HCT116 (cell line): ENCODE results near the gene KMT2B.
A peak's percentile ranks its signal among the peaks of the same experiment; 100 is the strongest.

Experiments
- CTCF ChIP-seq, 3 experiments: fragments of 200-600 bp in 1 of 3; sonication (generic) in 1 of 3; IDR thresholded peaks in 2 of 3; conservative IDR thresholded peaks in 1 of 3; 2 replicates each; pipeline ENCODE4 v1.5.1; 2012 to 2017; ENCODE audit warnings: low read depth in 2 of 3, low read length in 2 of 3, antibody characterized with exemption in 1 of 3, borderline replicate concordance in 1 of 3, control low read depth in 1 of 3, mild to moderate bottlenecking in 1 of 3, mixed read lengths in 1 of 3, mixed run types in 1 of 3, moderate library complexity in 1 of 3; ENCODE audit not compliant: insufficient read depth in 1 of 3
- EZH2 ChIP-seq: fragments of 200-600 bp; sonication (generic); IDR thresholded peaks from 2 replicates; pipeline ENCODE4 v1.6.1; 2017; ENCODE audit warnings: antibody characterized with exemption, mixed run types
- POLR2A ChIP-seq: IDR thresholded peaks from 2 replicates; pipeline ENCODE4 v1.7.0; 2011; ENCODE audit warnings: borderline replicate concordance; ENCODE audit not compliant: insufficient read depth, insufficient read length; ENCODE audit errors: extremely low read depth
- POLR2AphosphoS5 ChIP-seq: IDR thresholded peaks from 2 replicates; pipeline ENCODE4 v1.6.1; 2011; ENCODE audit warnings: mild to moderate bottlenecking, low read depth, low read length, moderate library complexity
- RAD21 ChIP-seq: IDR thresholded peaks from 2 replicates; pipeline ENCODE4 v1.6.1; 2012; ENCODE audit warnings: low read depth, mild to moderate bottlenecking
- REST ChIP-seq: IDR thresholded peaks from 2 replicates; pipeline ENCODE4 v1.6.1; 2012; ENCODE audit warnings: low read depth
- SP1 ChIP-seq: IDR thresholded peaks from 2 replicates; pipeline ENCODE4 v1.6.1; 2012; ENCODE audit warnings: low read depth
- TCF7L2 ChIP-seq: IDR thresholded peaks from 2 replicates; pipeline ENCODE4 v1.7.0; 2011; ENCODE audit warnings: borderline replicate concordance, inconsistent platforms; ENCODE audit not compliant: insufficient read depth, insufficient read length; ENCODE audit errors: extremely low read depth
- YY1 ChIP-seq: IDR thresholded peaks from 2 replicates; pipeline ENCODE4 v1.6.1; 2011; ENCODE audit warnings: low read length, low read depth, moderate library complexity, mild to moderate bottlenecking; ENCODE audit not compliant: insufficient replicate concordance; ENCODE audit errors: extremely low read depth

GRCh38 chr19:35714601-35715354 lies 3.0 kb upstream of the KMT2B start:
- TF ChIP-seq CTCF (IDR thresholded peaks at IDR 0.05 in 2 of 3, conservative IDR thresholded peaks at IDR 0.05 in 1 of 3; ENCODE audit: borderline replicate concordance in 1 of 3, insufficient read depth in 1 of 3, low read depth in 2 of 3, low read length in 2 of 3), result peak in 2 of 3 experiments; percentile 10 to 40; a peak in 2 of 6 replicates
- no peak for TF ChIP-seq SP1
- no peak for TF ChIP-seq REST
- no peak for TF ChIP-seq TCF7L2
- no peak for TF ChIP-seq POLR2A
- TF ChIP-seq YY1, result no peak
- no peak for TF ChIP-seq EZH2
- no peak for TF ChIP-seq RAD21
- TF ChIP-seq POLR2AphosphoS5, result no peak
